DOHH2 (cell line): ENCODE data around the gene MAP3K10.

Experiments
- H3F3A ChIP-seq: fragments of 200-600 bp; sonication (generic), shearing (Covaris generic); 2 replicates; pipeline ENCODE4 v1.6.0; 2016; ENCODE audit warnings: antibody characterized with exemption, mild to moderate bottlenecking; ENCODE audit not compliant: control insufficient read depth, insufficient read depth
- H3K27ac ChIP-seq: fragments of 200-600 bp; sonication (generic); 2 replicates; pipeline ENCODE4 v1.5.1; 2014; ENCODE audit warnings: low read depth, mild to moderate bottlenecking, low read length, moderate library complexity
- H3K27me3 ChIP-seq: fragments of 200-600 bp; sonication (generic); 2 replicates; pipeline ENCODE4 v1.6.1; 2014; ENCODE audit warnings: mild to moderate bottlenecking, low read length, mixed read lengths; ENCODE audit not compliant: control insufficient read depth
- H3K36me3 ChIP-seq: fragments of 200-600 bp; sonication (generic); 2 replicates; pipeline ENCODE4 v1.6.1; 2014; ENCODE audit warnings: mild to moderate bottlenecking, low read length, moderate library complexity, mixed read lengths; ENCODE audit not compliant: control insufficient read depth
- H3K4me1 ChIP-seq: fragments of 200-600 bp; sonication (generic); 2 replicates; pipeline ENCODE4 v1.6.1; 2014; ENCODE audit warnings: mild to moderate bottlenecking, low read length, mixed read lengths; ENCODE audit not compliant: control insufficient read depth
- H3K4me2 ChIP-seq: fragments of 200-600 bp; sonication (generic); 2 replicates; pipeline ENCODE4 v1.6.0; 2014; ENCODE audit warnings: mild to moderate bottlenecking, low read length, moderate library complexity
- H3K4me3 ChIP-seq: fragments of 200-600 bp; sonication (generic); 2 replicates; pipeline ENCODE4 v1.5.1; 2014; ENCODE audit warnings: mild to moderate bottlenecking, low read length, mixed read lengths
- H3K79me2 ChIP-seq: fragments of 200-600 bp; sonication (generic); 2 replicates; pipeline ENCODE4 v1.6.1; 2014; ENCODE audit warnings: mild to moderate bottlenecking, low read length, mixed read lengths; ENCODE audit not compliant: control insufficient read depth
- H3K9me2 ChIP-seq: fragments of 200-600 bp; sonication (generic); replicated peaks from 2 replicates; pipeline ENCODE4 v1.6.1; 2014; ENCODE audit warnings: mild to moderate bottlenecking, low read length, mixed read lengths; ENCODE audit not compliant: control insufficient read depth
- H3K9me3 ChIP-seq: fragments of 200-600 bp; sonication (generic); 2 replicates; pipeline ENCODE4 v1.6.1; 2014; ENCODE audit warnings: antibody characterized with exemption, low read length, mixed read lengths; ENCODE audit not compliant: control insufficient read depth, insufficient read depth
- H4K20me1 ChIP-seq: fragments of 200-600 bp; sonication (generic); 2 replicates; pipeline ENCODE4 v1.6.0; 2014; ENCODE audit warnings: low read depth, mild to moderate bottlenecking, antibody characterized with exemption, low read length, moderate library complexity; ENCODE audit not compliant: control insufficient read depth, insufficient read depth
- EZH2phosphoT487 ChIP-seq: fragments of 200-600 bp; sonication (generic); IDR thresholded peaks from 2 replicates; pipeline ENCODE4 v1.6.1; 2017; ENCODE audit warnings: borderline replicate concordance, mild to moderate bottlenecking, antibody characterized with exemption, low read length, moderate library complexity, mixed read lengths
- TF ChIP-seq, protein P1 (sequence below): fragments of 200-600 bp; sonication (generic); IDR thresholded peaks from one replicate; pipeline ENCODE4 v1.5.1; 2014; ENCODE audit warnings: antibody characterized with exemption, mild to moderate bottlenecking, low read depth, low read length; ENCODE audit not compliant: poor library complexity, severe bottlenecking

Gene MAP3K10

DNA sequence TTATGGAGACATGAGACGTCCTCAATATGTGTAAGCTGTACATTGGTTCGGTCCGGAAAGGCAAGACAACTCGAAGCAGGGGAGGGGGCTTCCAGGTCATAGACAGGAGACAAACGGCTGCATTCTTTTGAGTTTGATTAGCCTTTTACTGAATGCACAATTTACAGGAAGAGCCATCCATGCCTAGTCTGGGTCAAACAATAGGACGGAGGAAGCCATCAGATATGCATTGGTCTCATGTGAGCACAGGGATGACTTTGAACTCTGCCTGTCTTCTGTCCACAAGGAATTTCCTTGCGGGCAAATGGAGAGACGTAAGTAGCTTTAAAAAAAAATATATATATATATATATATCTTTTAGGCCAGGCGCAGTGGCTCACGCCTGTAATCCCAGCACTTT, 37.1 kb downstream of the MAP3K10 start:
- Histone ChIP-seq H3K79me2 (no peaks in the 10 kb centered on the region), H3K4me2 (no peak overlapping the region), H3K27ac (no peak overlapping the region), H3F3A (peaks cover 5% of the 10 kb centered on the region; the same call in 1 of the 2 replicates), H3K36me3 (no peaks in the 10 kb centered on the region), H3K27me3 (no peaks in the 10 kb centered on the region), H3K4me1 (no peaks in the 10 kb centered on the region), H3K4me3 (no peak overlapping the region), H3K9me3 (no peaks in the 10 kb centered on the region), H4K20me1 (0 out of 2 replicates have a peak, but pooled peaks cover 4% of the 10 kb centered on the region), H3K9me2 (no peaks in the 10 kb centered on the region)
- no peak for TF ChIP-seq EZH2phosphoT487
- TF ChIP-seq, protein P1, sequence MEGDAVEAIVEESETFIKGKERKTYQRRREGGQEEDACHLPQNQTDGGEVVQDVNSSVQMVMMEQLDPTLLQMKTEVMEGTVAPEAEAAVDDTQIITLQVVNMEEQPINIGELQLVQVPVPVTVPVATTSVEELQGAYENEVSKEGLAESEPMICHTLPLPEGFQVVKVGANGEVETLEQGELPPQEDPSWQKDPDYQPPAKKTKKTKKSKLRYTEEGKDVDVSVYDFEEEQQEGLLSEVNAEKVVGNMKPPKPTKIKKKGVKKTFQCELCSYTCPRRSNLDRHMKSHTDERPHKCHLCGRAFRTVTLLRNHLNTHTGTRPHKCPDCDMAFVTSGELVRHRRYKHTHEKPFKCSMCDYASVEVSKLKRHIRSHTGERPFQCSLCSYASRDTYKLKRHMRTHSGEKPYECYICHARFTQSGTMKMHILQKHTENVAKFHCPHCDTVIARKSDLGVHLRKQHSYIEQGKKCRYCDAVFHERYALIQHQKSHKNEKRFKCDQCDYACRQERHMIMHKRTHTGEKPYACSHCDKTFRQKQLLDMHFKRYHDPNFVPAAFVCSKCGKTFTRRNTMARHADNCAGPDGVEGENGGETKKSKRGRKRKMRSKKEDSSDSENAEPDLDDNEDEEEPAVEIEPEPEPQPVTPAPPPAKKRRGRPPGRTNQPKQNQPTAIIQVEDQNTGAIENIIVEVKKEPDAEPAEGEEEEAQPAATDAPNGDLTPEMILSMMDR, result no peak

DNA sequence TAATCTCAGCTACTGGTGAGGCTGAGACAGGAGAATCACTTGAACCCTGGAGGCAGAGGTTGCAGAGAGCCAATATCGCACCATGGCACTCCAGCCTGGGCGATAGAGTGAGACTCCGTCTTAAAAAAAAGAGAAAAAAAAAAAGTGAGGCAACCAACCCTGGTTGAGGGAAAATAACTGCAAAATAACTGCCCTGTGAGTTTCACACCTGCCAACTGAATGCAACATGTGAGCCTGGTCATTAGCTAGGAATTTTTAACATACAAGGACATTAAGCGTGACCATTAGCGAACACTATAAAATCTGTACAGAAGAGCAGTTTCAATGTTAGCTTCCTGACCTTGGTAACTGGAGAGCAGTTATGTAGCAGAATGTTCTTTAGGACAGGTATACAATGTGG, 37.6 kb downstream of the MAP3K10 start:
- Histone ChIP-seq H4K20me1 (0 out of 2 replicates have a peak, but pooled peaks cover 4% of the 10 kb centered on the region), H3F3A (peaks cover 5% of the 10 kb centered on the region; the same call in 1 of the 2 replicates), H3K4me3 (no peak overlapping the region), H3K9me3 (no peaks in the 10 kb centered on the region), H3K9me2 (no peaks in the 10 kb centered on the region), H3K36me3 (no peaks in the 10 kb centered on the region), H3K27me3 (no peaks in the 10 kb centered on the region), H3K79me2 (no peaks in the 10 kb centered on the region), H3K4me1 (no peaks in the 10 kb centered on the region), H3K4me2 (no peak overlapping the region), H3K27ac (no peak overlapping the region)
- no peak for TF ChIP-seq EZH2phosphoT487
- TF ChIP-seq, protein P1, result no peak

DNA sequence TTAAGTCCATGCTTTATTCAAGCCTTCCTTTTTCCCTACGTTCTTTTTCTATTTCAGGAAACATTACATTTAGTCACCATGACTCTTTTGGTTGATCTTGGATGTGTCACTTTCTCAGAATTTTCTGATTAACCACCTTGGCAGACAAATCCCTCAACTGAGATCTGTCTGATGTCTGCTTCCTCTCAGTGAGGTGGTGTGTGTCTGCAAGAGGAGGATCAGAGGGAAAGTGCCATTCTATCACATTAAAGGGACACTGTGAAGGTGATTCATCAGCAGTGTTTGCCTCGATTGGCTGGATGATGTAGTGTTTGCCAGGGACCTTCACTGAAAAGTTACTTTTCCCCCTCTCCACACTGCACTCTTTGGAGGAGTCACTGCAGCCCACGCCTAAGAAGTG, 38.3 kb downstream of the MAP3K10 start:
- Histone ChIP-seq H3K4me3 (no peak overlapping the region), H3K4me2 (no peak overlapping the region), H3F3A (peaks cover 5% of the 10 kb centered on the region; the same call in 1 of the 2 replicates), H4K20me1 (0 out of 2 replicates have a peak, but pooled peaks cover 4% of the 10 kb centered on the region), H3K79me2 (no peaks in the 10 kb centered on the region), H3K27ac (no peak overlapping the region), H3K9me2 (no peaks in the 10 kb centered on the region), H3K36me3 (no peaks in the 10 kb centered on the region), H3K9me3 (no peaks in the 10 kb centered on the region), H3K27me3 (no peaks in the 10 kb centered on the region), H3K4me1 (no peaks in the 10 kb centered on the region)
- TF ChIP-seq EZH2phosphoT487, result no peak
- TF ChIP-seq, protein P1, result no peak
